ENCODE measurements around the gene C17orf114.
A peak's percentile ranks its signal among the peaks of the same experiment; 100 is the strongest.

The C17orf114 gene

GRCh38 chr17:4802228-4802627 lies at the start of gene C17orf114:
TSS of gene C17orf114 (minus strand) at chr17:4802328.
- TF ChIP-seq EZH2 (IDR thresholded peaks at IDR 0.05; ENCODE audit: borderline replicate concordance) (no peak), EZH2phosphoT487 (IDR thresholded peaks at IDR 0.05; ENCODE audit: low read depth, severe bottlenecking, unreplicated experiment) (no peak), CTCF (IDR thresholded peaks at IDR 0.05; ENCODE audit: poor library complexity) (no peak)
- H3K4me1 ChIP-seq (ENCODE audit: insufficient read depth) = no peaks in the 10 kb centered on the region
- 92% methylated on average over 9 of the region's 9 CpGs for WGBS (ENCODE audit: low lambda C conversion rate, missing lambda C conversion rate)

GRCh38 chr17:4851084-4851483 lies 49.0 kb upstream of the C17orf114 start:
- WGBS (ENCODE audit: low lambda C conversion rate, missing lambda C conversion rate) = 73% methylated on average over 3 of the region's 3 CpGs
- no peaks in the 10 kb centered on the region for H3K9me2 ChIP-seq (replicated peaks; ENCODE audit: insufficient read depth)
- peak overlapping the region; percentile 1 for H3K4me2 ChIP-seq
- H3K9me3 ChIP-seq (ENCODE audit: low read depth) = no peaks in the 10 kb centered on the region
- H4K20me1 ChIP-seq (ENCODE audit: insufficient read depth, poor library complexity, severe bottlenecking) = peaks cover 17% of the 10 kb centered on the region
- peaks cover 69% of the 10 kb centered on the region for H3K79me2 ChIP-seq
- no peak overlapping the region for H3K4me3 ChIP-seq
- H3K4me1 ChIP-seq (ENCODE audit: insufficient read depth) = peaks cover 38% of the 10 kb centered on the region
- no peaks in the 10 kb centered on the region for H3K36me3 ChIP-seq (replicated peaks; ENCODE audit: insufficient read depth, low read depth)
- H2AFZ ChIP-seq = no peak overlapping the region
- DNase-seq (ENCODE audit: low spot score) = no peak
- TF ChIP-seq CTCF (IDR thresholded peaks at IDR 0.05; ENCODE audit: poor library complexity) (no peak), EZH2 (IDR thresholded peaks at IDR 0.05; ENCODE audit: borderline replicate concordance) (no peak), EZH2phosphoT487 (IDR thresholded peaks at IDR 0.05; ENCODE audit: low read depth, severe bottlenecking, unreplicated experiment) (no peak)
- no peaks in the 10 kb centered on the region for H3K27me3 ChIP-seq
- peak overlapping the region; percentile 81 for H3K27ac ChIP-seq

More at GRCh38 chr17:4802228-4802627, at the start of gene C17orf114:
- H3K27ac ChIP-seq = no peak within 1 kb of the TSS
- H3K36me3 ChIP-seq (replicated peaks; ENCODE audit: insufficient read depth, low read depth) = no peaks in the 10 kb centered on the region
- no peak for DNase-seq (ENCODE audit: low spot score)
- no peaks in the 10 kb centered on the region for H3K9me2 ChIP-seq (replicated peaks; ENCODE audit: insufficient read depth)
- H4K20me1 ChIP-seq (ENCODE audit: insufficient read depth, poor library complexity, severe bottlenecking) = no peaks in the 10 kb centered on the region
- H3K4me2 ChIP-seq = no peak within 1 kb of the TSS
- H3K9me3 ChIP-seq (ENCODE audit: low read depth) = no peaks in the 10 kb centered on the region
- peaks cover 6% of the 10 kb centered on the region for H3K79me2 ChIP-seq
- H3K27me3 ChIP-seq = no peaks in the 10 kb centered on the region
- H2AFZ ChIP-seq = no peak within 1 kb of the TSS
- H3K4me3 ChIP-seq = no peak within 1 kb of the TSS

- Histone ChIP-seq H3K27me3 (no peaks in the 10 kb centered on the region), H3K4me1 (ENCODE audit: insufficient read depth) (peaks cover 38% of the 10 kb centered on the region), H2AFZ (no peak overlapping the region), H3K27ac (peak overlapping the region; percentile 81), H3K79me2 (peaks cover 74% of the 10 kb centered on the region), H4K20me1 (ENCODE audit: insufficient read depth, poor library complexity, severe bottlenecking) (peaks cover 26% of the 10 kb centered on the region), H3K4me3 (no peak overlapping the region), H3K9me2 (replicated peaks; ENCODE audit: insufficient read depth) (no peaks in the 10 kb centered on the region), H3K36me3 (replicated peaks; ENCODE audit: insufficient read depth, low read depth) (no peaks in the 10 kb centered on the region), H3K4me2 (no peak overlapping the region), H3K9me3 (ENCODE audit: low read depth) (no peaks in the 10 kb centered on the region)
- TF ChIP-seq EZH2phosphoT487 (IDR thresholded peaks at IDR 0.05; ENCODE audit: low read depth, severe bottlenecking, unreplicated experiment) = no peak
- TF ChIP-seq CTCF (IDR thresholded peaks at IDR 0.05; ENCODE audit: poor library complexity) = no peak
- WGBS (ENCODE audit: low lambda C conversion rate, missing lambda C conversion rate) = 73% methylated on average over 2 of the region's 2 CpGs
- peak; percentile 39 for DNase-seq (ENCODE audit: low spot score)
Observed at GRCh38 chr17:4850246-4850645, 48.1 kb upstream of the C17orf114 start.
